ENCODE data around the gene TMEM19. TPM values are rescaled to one million over a fixed set of nuclear protein-coding genes. Genes with fewer than 3 reads are reported as not detected.

TMEM19 gene
- total RNA-seq, 1 donor from 2014 or later, result 25.8 TPM

DNA sequence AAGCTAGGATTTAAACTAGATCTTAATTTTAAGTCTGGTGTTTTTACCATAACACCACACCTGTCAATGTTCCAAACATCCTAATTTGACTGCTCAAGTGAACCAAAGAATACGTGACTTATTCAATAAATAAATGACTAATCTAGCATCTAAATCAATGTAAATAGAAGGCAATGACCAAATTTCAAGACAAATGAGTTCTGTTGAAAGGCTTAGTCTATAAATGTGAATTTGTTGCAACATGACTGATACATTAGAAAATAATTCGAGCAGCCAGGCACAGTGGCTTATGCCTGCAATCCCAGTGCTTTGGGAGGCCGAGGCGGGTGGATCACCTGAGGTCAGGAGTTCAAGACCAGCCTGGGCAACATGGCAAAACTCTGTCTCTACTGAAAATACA is 37.3 kb upstream of the TMEM19 start:
- Histone ChIP-seq H3K4me3 (ENCODE audit: insufficient read depth, low read depth, low read length) (no peak overlapping the region), H3K27ac (ENCODE audit: low read depth, low read length) (no peak overlapping the region), H2AFZ (ENCODE audit: low read depth, low read length) (no peak overlapping the region), H3K79me2 (ENCODE audit: insufficient read depth, low read length) (peaks cover 93% of the 10 kb centered on the region), H3K4me2 (ENCODE audit: low read length) (no peak overlapping the region), H3K9ac (ENCODE audit: low read length) (no peak overlapping the region), H4K20me1 (ENCODE audit: insufficient read depth, low read length) (peaks cover 53% of the 10 kb centered on the region), H3K36me3 (ENCODE audit: insufficient read depth, low read length) (peaks cover 49% of the 10 kb centered on the region), H3K9me3 (ENCODE audit: insufficient read depth, low read depth, low read length) (no peaks in the 10 kb centered on the region), H3K27me3 (ENCODE audit: insufficient read depth, low read length) (no peaks in the 10 kb centered on the region), H3K4me1 (ENCODE audit: insufficient read depth, low read length) (no peaks in the 10 kb centered on the region)
- no peaks in the 10 kb centered on the region for H3K27me3 Mint-ChIP-seq (ENCODE audit: low read depth, unreplicated experiment)
- DNase-seq (ENCODE audit: low read depth) (no peak), FAIRE-seq (peak; percentile 9)
- no peak overlapping the region for H3K4me3 Mint-ChIP-seq (ENCODE audit: unreplicated experiment)
- no peaks in the 10 kb centered on the region for H3K4me1 Mint-ChIP-seq (ENCODE audit: low read depth, unreplicated experiment)
- no peaks in the 10 kb centered on the region for H3K9me3 Mint-ChIP-seq (ENCODE audit: unreplicated experiment)
- no peak for TF ChIP-seq EZH2 (IDR thresholded peaks at IDR 0.05; ENCODE audit: insufficient read depth, low read length)
- TF ChIP-seq, protein P1, sequence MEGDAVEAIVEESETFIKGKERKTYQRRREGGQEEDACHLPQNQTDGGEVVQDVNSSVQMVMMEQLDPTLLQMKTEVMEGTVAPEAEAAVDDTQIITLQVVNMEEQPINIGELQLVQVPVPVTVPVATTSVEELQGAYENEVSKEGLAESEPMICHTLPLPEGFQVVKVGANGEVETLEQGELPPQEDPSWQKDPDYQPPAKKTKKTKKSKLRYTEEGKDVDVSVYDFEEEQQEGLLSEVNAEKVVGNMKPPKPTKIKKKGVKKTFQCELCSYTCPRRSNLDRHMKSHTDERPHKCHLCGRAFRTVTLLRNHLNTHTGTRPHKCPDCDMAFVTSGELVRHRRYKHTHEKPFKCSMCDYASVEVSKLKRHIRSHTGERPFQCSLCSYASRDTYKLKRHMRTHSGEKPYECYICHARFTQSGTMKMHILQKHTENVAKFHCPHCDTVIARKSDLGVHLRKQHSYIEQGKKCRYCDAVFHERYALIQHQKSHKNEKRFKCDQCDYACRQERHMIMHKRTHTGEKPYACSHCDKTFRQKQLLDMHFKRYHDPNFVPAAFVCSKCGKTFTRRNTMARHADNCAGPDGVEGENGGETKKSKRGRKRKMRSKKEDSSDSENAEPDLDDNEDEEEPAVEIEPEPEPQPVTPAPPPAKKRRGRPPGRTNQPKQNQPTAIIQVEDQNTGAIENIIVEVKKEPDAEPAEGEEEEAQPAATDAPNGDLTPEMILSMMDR (IDR thresholded peaks at IDR 0.05; ENCODE audit: insufficient read depth, low read depth, low read length), result no peak
- H3K36me3 Mint-ChIP-seq (ENCODE audit: low read depth, unreplicated experiment), result peaks cover 16% of the 10 kb centered on the region
- no peak overlapping the region for H3K27ac Mint-ChIP-seq (ENCODE audit: unreplicated experiment)

DNA sequence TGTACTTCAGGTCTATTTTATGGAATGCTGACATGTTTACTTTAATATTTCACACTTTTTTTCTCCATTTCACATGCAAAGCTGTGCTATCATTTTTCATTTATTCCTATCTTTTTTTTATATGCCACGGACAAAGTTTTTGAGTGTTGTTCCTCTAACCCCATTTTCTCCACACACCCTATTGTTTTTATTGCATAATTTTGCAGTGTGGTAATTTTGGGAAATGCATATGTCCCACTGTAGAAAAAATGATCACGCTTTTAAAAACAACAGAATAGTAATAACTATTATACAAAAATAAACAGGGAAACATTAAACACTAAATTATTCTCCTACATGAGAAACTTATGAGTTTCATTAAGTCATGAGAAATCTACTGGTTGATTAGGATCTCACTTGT is 36.5 kb upstream of the TMEM19 start:
- no peaks in the 10 kb centered on the region for H3K27me3 Mint-ChIP-seq (ENCODE audit: low read depth, unreplicated experiment)
- Histone ChIP-seq H2AFZ (ENCODE audit: low read depth, low read length) (no peak overlapping the region), H3K27me3 (ENCODE audit: insufficient read depth, low read length) (no peaks in the 10 kb centered on the region), H3K79me2 (ENCODE audit: insufficient read depth, low read length) (peaks cover 96% of the 10 kb centered on the region), H4K20me1 (ENCODE audit: insufficient read depth, low read length) (peaks cover 62% of the 10 kb centered on the region), H3K4me1 (ENCODE audit: insufficient read depth, low read length) (no peaks in the 10 kb centered on the region), H3K9ac (ENCODE audit: low read length) (no peak overlapping the region), H3K36me3 (ENCODE audit: insufficient read depth, low read length) (peaks cover 41% of the 10 kb centered on the region), H3K9me3 (ENCODE audit: insufficient read depth, low read depth, low read length) (no peaks in the 10 kb centered on the region), H3K27ac (ENCODE audit: low read depth, low read length) (no peak overlapping the region), H3K4me3 (ENCODE audit: insufficient read depth, low read depth, low read length) (no peak overlapping the region), H3K4me2 (ENCODE audit: low read length) (no peak overlapping the region)
- no peaks in the 10 kb centered on the region for H3K9me3 Mint-ChIP-seq (ENCODE audit: unreplicated experiment)
- H3K4me3 Mint-ChIP-seq (ENCODE audit: unreplicated experiment), result no peak overlapping the region
- H3K36me3 Mint-ChIP-seq (ENCODE audit: low read depth, unreplicated experiment), result peaks cover 18% of the 10 kb centered on the region
- FAIRE-seq (no peak), DNase-seq (ENCODE audit: low read depth) (no peak)
- TF ChIP-seq, protein P1 (IDR thresholded peaks at IDR 0.05; ENCODE audit: insufficient read depth, low read depth, low read length), result no peak
- no peak for TF ChIP-seq EZH2 (IDR thresholded peaks at IDR 0.05; ENCODE audit: insufficient read depth, low read length)
- no peak overlapping the region for H3K27ac Mint-ChIP-seq (ENCODE audit: unreplicated experiment)
- peaks cover under 1% of the 10 kb centered on the region for H3K4me1 Mint-ChIP-seq (ENCODE audit: low read depth, unreplicated experiment)

DNA sequence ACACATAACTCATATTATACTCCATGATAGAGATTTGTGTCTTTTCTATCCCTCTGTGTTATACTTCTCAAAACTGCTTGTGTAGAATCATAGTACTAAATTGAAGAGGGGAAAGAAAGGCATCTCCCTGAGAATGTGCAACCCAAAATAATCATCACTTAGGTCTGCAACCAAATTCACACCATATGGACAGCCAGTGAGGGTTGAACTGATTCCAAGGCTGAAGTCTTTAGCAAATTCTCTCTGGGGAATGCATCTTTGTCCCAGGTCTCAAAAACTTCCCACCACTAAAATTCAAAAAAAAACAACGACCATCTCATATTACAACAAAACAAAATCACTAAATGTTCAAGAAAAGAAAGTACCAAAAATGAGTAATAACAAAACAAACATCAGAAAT is 33.2 kb upstream of the TMEM19 start:
- Histone ChIP-seq H3K4me1 (ENCODE audit: insufficient read depth, low read length) (no peaks in the 10 kb centered on the region), H2AFZ (ENCODE audit: low read depth, low read length) (no peak overlapping the region), H3K9ac (ENCODE audit: low read length) (no peak overlapping the region), H4K20me1 (ENCODE audit: insufficient read depth, low read length) (peaks cover 76% of the 10 kb centered on the region), H3K27ac (ENCODE audit: low read depth, low read length) (no peak overlapping the region), H3K9me3 (ENCODE audit: insufficient read depth, low read depth, low read length) (no peaks in the 10 kb centered on the region), H3K27me3 (ENCODE audit: insufficient read depth, low read length) (no peaks in the 10 kb centered on the region), H3K4me3 (ENCODE audit: insufficient read depth, low read depth, low read length) (no peak overlapping the region), H3K4me2 (ENCODE audit: low read length) (no peak overlapping the region), H3K79me2 (ENCODE audit: insufficient read depth, low read length) (peaks cover 100% of the 10 kb centered on the region), H3K36me3 (ENCODE audit: insufficient read depth, low read length) (peaks cover 35% of the 10 kb centered on the region)
- TF ChIP-seq, protein P1 (IDR thresholded peaks at IDR 0.05; ENCODE audit: insufficient read depth, low read depth, low read length), result no peak
- TF ChIP-seq EZH2 (IDR thresholded peaks at IDR 0.05; ENCODE audit: insufficient read depth, low read length), result no peak
- Mint-ChIP-seq H3K27ac (ENCODE audit: unreplicated experiment) (no peak overlapping the region), H3K4me1 (ENCODE audit: low read depth, unreplicated experiment) (peaks cover 20% of the 10 kb centered on the region), H3K36me3 (ENCODE audit: low read depth, unreplicated experiment) (peaks cover 18% of the 10 kb centered on the region), H3K27me3 (ENCODE audit: low read depth, unreplicated experiment) (no peaks in the 10 kb centered on the region), H3K9me3 (ENCODE audit: unreplicated experiment) (no peaks in the 10 kb centered on the region), H3K4me3 (ENCODE audit: unreplicated experiment) (no peak overlapping the region)
- DNase-seq (ENCODE audit: low read depth) (no peak), FAIRE-seq (no peak)
